Measurements from ENCODE around the gene SPATA25. TPM values are rescaled to one million over a fixed set of nuclear protein-coding genes. Genes with fewer than 3 reads are reported as not detected.

The SPATA25 gene
- total RNA-seq, 1 experiment from 2014 or later: 7.3 TPM

GRCh38 chr20:45919542-45920399 is 32.3 kb upstream of the SPATA25 start:
- intact Hi-C loops (cut with micrococcal nuclease; ENCODE audit: unreplicated experiment): no loop called here
- Histone ChIP-seq H3K27me3 (replicated peaks; ENCODE audit: control insufficient read depth, insufficient read depth, low read length) (no peaks in the 10 kb centered on the region), H3K36me3 (ENCODE audit: control insufficient read depth, insufficient read depth, low read length) (no peaks in the 10 kb centered on the region), H3K4me3 (ENCODE audit: low read depth, low read length) (no peak overlapping the region), H3K9me3 (no peaks in the 10 kb centered on the region), H3K4me1 (peaks cover 24% of the 10 kb centered on the region)
- Mint-ChIP-seq H3K27me3 (ENCODE audit: insufficient read depth, unreplicated experiment) (no peaks in the 10 kb centered on the region), H3K4me3 (ENCODE audit: unreplicated experiment) (no peak overlapping the region), H3K36me3 (ENCODE audit: insufficient read depth, unreplicated experiment) (no peaks in the 10 kb centered on the region), H3K27ac (ENCODE audit: unreplicated experiment) (no peak overlapping the region), H3K9me3 (ENCODE audit: unreplicated experiment) (no peaks in the 10 kb centered on the region), H3K4me1 (ENCODE audit: low read depth, unreplicated experiment) (peaks cover 7% of the 10 kb centered on the region)
- CTCF ChIA-PET: interaction anchor here (0.5 to 1.6 kb wide), 5 partner anchors 10 to 133 kb away, joined by 3 to 6 read pairs (median 3); no protein-coding TSS in a partner anchor
- DNase-seq: no peak
- TF ChIP-seq CTCF (IDR thresholded peaks at IDR 0.05; ENCODE audit: insufficient read depth in 1 of 2, low read depth in 1 of 2, low read length in 1 of 2, severe bottlenecking in 1 of 2, unreplicated experiment in 1 of 2): no peak
- no TSS peak for BruUV-seq (replicated peaks)
- POLR2A ChIA-PET: interaction anchor here (1.1 to 2.4 kb wide), 3 partner anchors 10 to 38 kb away, joined by 3 to 17 read pairs (median 4); partner anchors contain the start of gene PCIF1

GRCh38 chr20:45918779-45919537 is 31.5 kb upstream of the SPATA25 start:
- intact Hi-C loops (cut with micrococcal nuclease; ENCODE audit: unreplicated experiment): no loop called here
- H3K4me3 ChIP-seq (ENCODE audit: low read depth, low read length): no peak overlapping the region
- no peaks in the 10 kb centered on the region for H3K9me3 ChIP-seq
- H3K36me3 ChIP-seq (ENCODE audit: control insufficient read depth, insufficient read depth, low read length): no peaks in the 10 kb centered on the region
- Mint-ChIP-seq H3K4me3 (ENCODE audit: unreplicated experiment) (no peak overlapping the region), H3K27ac (ENCODE audit: unreplicated experiment) (no peak overlapping the region), H3K4me1 (ENCODE audit: low read depth, unreplicated experiment) (peaks cover 7% of the 10 kb centered on the region), H3K36me3 (ENCODE audit: insufficient read depth, unreplicated experiment) (no peaks in the 10 kb centered on the region), H3K9me3 (ENCODE audit: unreplicated experiment) (no peaks in the 10 kb centered on the region), H3K27me3 (ENCODE audit: insufficient read depth, unreplicated experiment) (no peaks in the 10 kb centered on the region)
- H3K4me1 ChIP-seq: peaks cover 24% of the 10 kb centered on the region
- POLR2A ChIA-PET: interaction anchor here (0.6 to 2.4 kb wide), 7 partner anchors 10 to 104 kb away, joined by 3 to 17 read pairs (median 4); partner anchors contain the start of gene PCIF1
- no peak for DNase-seq
- CTCF ChIA-PET: interaction anchor here (1.4 kb wide), 1 partner anchor 29 kb away, joined by 5 read pairs; no protein-coding TSS in a partner anchor
- TF ChIP-seq CTCF (IDR thresholded peaks at IDR 0.05; ENCODE audit: insufficient read depth in 1 of 2, low read depth in 1 of 2, low read length in 1 of 2, severe bottlenecking in 1 of 2, unreplicated experiment in 1 of 2): no peak
- no TSS peak for BruUV-seq (replicated peaks)
- no peaks in the 10 kb centered on the region for H3K27me3 ChIP-seq (replicated peaks; ENCODE audit: control insufficient read depth, insufficient read depth, low read length)

- Mint-ChIP-seq H3K27ac (ENCODE audit: unreplicated experiment) (no peak overlapping the region), H3K4me1 (ENCODE audit: low read depth, unreplicated experiment) (peaks cover 7% of the 10 kb centered on the region), H3K36me3 (ENCODE audit: insufficient read depth, unreplicated experiment) (no peaks in the 10 kb centered on the region), H3K9me3 (ENCODE audit: unreplicated experiment) (no peaks in the 10 kb centered on the region), H3K27me3 (ENCODE audit: insufficient read depth, unreplicated experiment) (no peaks in the 10 kb centered on the region), H3K4me3 (ENCODE audit: unreplicated experiment) (no peak overlapping the region)
- TF ChIP-seq CTCF (IDR thresholded peaks at IDR 0.05; ENCODE audit: insufficient read depth in 1 of 2, low read depth in 1 of 2, low read length in 1 of 2, severe bottlenecking in 1 of 2, unreplicated experiment in 1 of 2): no peak
- POLR2A ChIA-PET: interaction anchor here (0.6 to 1.2 kb wide), 6 partner anchors 9 to 103 kb away, joined by 3 to 5 read pairs (median 4); partner anchors contain the start of gene PCIF1
- DNase-seq: no peak
- BruUV-seq (replicated peaks): no TSS peak
- intact Hi-C loops (cut with micrococcal nuclease; ENCODE audit: unreplicated experiment): no loop called here
- Histone ChIP-seq H3K36me3 (ENCODE audit: control insufficient read depth, insufficient read depth, low read length) (no peaks in the 10 kb centered on the region), H3K4me3 (ENCODE audit: low read depth, low read length) (no peak overlapping the region), H3K4me1 (peaks cover 24% of the 10 kb centered on the region), H3K9me3 (no peaks in the 10 kb centered on the region), H3K27me3 (replicated peaks; ENCODE audit: control insufficient read depth, insufficient read depth, low read length) (no peaks in the 10 kb centered on the region)
- CTCF ChIA-PET: no interaction called here
Measured at GRCh38 chr20:45918182-45918737, 30.8 kb upstream of the SPATA25 start.
